HL-60 (cell line): Measurements from ENCODE around the gene NKRF.

Experiments
- CTCF ChIP-seq: IDR thresholded peaks from one replicate; pipeline ENCODE4 v1.5.1; 2011; ENCODE audit warnings: low read length, control low read depth, inconsistent platforms; ENCODE audit not compliant: insufficient read depth
- GABPA ChIP-seq: IDR thresholded peaks from 2 replicates; pipeline ENCODE4 v1.6.1; 2012; ENCODE audit warnings: low read depth
- POLR2AphosphoS5 ChIP-seq: IDR thresholded peaks from 2 replicates; pipeline ENCODE4 v1.6.1; 2012; ENCODE audit warnings: low read depth

- no peak for TF ChIP-seq POLR2AphosphoS5
- no peak for TF ChIP-seq CTCF
- no peak for TF ChIP-seq GABPA
Measured at GRCh38 chrX:119602701-119603255, 3.4 kb downstream of the NKRF start.
